ENCODE measurements around the gene SFTPD.

DNA sequence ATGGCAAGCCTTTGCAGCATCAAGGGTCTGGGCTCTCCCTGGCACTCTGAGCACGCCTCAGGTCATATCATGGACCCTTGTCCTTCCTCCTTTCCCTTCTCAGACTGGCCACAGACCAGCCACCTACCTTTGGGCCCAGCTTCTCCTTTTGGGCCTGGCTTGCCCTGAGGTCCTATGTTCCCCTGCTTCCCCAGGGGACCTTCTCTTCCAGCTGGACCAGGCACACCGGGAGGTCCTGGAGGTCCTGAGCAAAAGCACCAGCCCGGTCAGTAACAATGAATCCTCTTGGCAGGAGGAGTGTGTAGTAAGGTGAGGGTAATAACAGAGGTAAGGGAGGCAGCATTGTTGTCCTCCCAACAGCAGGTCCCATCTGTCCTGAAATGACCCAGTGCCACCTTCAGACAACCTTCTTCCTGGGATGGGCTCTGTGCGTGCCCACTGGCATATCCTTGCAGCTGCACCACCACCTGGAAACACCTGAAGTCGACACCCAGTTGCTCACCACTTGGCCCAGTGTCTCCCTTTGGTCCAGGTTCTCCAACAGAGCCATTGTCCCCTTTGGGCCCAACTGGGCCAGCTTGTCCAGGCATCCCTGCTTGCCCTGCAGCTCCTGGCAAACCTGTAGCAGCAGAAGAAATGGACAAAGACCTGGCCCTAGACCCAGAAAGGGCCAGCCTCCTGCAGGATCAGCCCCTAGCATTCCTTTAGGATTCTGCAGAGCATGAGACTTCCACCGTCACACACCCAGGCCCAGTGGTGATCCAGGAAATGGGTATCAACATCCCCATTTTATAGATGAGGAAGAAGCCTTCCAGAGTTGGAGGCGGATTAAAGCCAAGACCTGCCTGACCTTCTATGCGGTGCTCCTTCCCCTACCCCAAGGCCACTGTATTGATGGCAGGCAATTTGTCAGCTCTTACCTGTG is 6.4 kb downstream of the SFTPD start:
- TF ChIP-seq, protein P1, sequence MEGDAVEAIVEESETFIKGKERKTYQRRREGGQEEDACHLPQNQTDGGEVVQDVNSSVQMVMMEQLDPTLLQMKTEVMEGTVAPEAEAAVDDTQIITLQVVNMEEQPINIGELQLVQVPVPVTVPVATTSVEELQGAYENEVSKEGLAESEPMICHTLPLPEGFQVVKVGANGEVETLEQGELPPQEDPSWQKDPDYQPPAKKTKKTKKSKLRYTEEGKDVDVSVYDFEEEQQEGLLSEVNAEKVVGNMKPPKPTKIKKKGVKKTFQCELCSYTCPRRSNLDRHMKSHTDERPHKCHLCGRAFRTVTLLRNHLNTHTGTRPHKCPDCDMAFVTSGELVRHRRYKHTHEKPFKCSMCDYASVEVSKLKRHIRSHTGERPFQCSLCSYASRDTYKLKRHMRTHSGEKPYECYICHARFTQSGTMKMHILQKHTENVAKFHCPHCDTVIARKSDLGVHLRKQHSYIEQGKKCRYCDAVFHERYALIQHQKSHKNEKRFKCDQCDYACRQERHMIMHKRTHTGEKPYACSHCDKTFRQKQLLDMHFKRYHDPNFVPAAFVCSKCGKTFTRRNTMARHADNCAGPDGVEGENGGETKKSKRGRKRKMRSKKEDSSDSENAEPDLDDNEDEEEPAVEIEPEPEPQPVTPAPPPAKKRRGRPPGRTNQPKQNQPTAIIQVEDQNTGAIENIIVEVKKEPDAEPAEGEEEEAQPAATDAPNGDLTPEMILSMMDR (IDR thresholded peaks at IDR 0.05; ENCODE audit: low read length), result no peak
- no peak for TF ChIP-seq EZH2 (optimal IDR thresholded peaks at IDR 0.05; ENCODE audit: low read depth, low read length)
